ENCODE measurements around the gene UBA1.

The UBA1 gene

GRCh38 chrX:47193475-47194193 is at the start of gene UBA1:
TSS of gene UBA1 (plus strand) at chrX:47193829. CDS start at chrX:47198803, 4,974 bp downstream.
- peak; percentile 89 for DNase-seq

- DNase-seq: peak; percentile 51
Observed at GRCh38 chrX:47143894-47144625, 49.6 kb upstream of the UBA1 start.

- DNase-seq: peak; percentile 90
Observed at GRCh38 chrX:47144626-47145394, 48.8 kb upstream of the UBA1 start, which contains the start of the genes NDUFB11 and RBM10. TSS of gene NDUFB11 (minus strand) at chrX:47144702. CDS start at chrX:47144679, 23 bp downstream. TSS of gene RBM10 (plus strand) at chrX:47145221. CDS start at chrX:47147482, 2,261 bp downstream.

DNA sequence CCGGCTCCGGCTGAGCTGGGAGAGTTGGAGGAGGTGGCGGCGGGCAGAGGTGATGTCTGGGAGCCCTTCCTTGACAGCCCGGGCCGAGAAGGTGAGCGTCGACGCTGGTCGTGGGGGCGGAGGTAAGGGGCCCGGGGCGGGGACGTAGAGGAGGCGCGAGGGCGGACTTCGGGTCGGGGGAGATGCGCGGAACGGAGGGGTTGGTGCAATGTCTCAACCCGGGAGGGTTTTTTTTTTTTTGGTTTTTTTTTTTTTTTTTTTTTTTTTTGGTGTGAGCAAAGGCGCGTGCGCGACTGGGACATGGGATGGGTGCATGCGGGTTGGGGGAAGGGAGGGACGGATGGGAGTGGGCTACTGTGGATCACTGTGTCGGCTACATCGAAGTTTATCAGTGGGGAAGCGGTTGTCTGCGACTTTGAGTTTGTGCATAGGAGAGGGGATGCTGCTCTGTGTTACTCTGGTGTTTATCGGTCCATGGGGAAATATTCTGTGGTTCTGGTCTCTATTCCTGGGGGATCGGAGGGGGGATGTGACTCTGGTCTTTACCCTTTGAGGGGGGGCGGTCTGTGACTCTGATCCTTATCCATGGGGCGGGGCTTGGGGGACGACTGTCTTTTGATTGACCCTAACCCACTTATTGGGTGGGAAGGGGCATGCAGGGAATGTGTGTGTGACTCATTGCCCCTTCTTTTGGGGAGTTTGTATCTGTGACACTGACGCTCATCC is 48.1 kb upstream of the UBA1 start:
- peak; percentile 75 for DNase-seq

DNA sequence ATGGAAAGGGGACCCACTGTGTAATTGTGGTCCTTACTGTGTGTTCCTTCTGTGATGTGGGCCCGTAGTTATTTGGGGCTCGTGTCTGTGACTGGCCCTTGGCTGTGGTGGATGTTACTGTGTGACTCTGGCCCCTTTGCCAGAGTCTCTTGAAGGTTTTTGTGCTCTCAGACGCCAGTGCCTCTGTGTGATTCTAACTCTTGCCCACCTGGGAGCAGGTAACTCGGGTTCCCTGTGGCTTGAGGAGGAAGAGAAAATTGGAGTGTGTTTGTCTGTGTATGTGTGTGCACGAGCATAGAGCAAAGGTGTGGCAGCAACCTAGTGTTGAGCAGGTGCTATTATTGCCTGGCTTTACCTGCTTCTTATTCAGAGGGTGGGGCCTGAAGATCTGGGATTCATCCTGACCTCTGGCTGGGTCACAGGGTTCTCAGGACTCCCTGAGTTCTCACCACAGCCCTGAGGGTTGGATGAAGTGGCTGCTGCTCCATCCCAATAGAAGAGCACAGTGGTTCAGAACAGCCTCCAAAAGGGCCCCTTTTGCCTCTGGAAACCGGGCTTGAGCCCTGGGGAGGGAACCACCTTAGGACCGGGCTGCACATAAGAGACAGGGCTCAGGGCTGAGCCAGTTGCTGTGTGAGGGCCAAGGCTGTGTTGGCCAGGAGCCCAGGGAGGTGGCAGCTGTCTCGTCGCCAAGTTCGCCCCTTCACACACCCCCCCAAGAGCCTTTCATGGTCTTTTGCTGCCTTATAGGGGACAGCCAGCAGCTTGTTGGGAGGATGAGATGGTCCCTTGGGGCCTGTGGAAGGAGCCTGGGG is 47.3 kb upstream of the UBA1 start:
- peak; percentile 54 for DNase-seq

DNA sequence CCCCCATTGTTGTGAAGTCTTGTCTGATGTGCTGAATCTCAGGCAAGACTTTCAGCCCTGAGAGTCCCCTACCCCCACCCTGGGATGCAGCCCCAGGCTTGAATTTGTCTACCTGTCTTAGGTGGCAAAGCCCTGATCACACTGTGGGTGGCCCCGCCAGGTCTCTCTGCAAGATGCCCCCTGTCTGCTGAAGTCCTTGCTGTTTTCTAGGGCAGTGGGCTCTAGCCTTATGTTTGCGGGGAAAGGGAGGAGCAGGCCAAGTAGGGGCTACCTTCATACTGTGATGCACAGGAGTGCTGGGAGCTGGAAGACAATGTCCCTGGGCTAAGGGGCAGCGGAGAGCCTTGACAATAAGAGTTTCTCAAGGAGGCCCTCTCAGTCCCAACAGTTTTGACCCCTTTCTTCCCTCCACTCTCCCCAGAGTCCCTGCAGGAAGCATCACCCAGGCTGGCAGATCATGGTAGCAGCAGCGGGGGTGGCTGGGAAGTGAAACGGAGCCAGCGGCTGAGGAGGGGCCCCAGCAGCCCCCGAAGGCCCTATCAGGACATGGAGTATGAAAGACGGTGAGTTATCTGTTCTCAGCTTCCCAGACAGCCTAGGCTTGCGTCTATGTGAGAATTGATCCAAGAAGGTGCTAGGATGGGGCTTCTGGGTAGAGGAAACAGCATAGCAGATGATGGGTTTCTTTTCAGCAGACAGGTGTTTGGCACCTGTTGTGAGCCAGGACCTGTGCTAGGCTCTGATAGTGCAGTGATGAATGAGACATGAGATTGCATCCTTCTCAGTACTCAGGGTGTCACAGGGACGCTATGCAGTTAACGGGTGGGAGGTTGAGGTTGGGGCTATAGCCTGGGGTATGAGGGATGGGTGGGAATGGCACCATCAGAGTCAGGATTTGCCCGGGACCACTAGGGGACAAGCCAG is 46.4 kb upstream of the UBA1 start:
- no peak for DNase-seq

- no peak for DNase-seq
Observed at GRCh38 chrX:47148946-47149345, 44.7 kb upstream of the UBA1 start.

DNA sequence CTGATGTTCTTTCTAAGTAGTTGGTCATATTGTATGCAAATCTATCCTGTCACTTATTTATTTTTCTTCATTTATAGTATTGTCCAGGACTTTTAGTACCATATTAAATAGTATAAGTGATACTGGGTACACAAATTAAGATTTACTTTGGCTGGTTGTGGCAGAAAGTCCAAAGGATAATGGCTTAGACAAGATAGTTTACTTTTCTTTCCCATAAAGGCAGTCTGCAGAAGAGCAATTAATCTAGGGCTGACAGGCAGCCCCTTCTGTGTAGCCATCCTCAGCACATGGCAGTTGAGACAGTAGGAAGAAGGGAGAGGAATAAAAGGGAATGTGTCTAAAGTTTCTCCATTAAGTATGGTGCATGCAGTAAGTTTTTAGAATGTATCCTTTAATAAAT is 42.2 kb upstream of the UBA1 start:
- DNase-seq: no peak

GRCh38 chrX:47156611-47157520 is 36.8 kb upstream of the UBA1 start:
- no peak for DNase-seq

DNA sequence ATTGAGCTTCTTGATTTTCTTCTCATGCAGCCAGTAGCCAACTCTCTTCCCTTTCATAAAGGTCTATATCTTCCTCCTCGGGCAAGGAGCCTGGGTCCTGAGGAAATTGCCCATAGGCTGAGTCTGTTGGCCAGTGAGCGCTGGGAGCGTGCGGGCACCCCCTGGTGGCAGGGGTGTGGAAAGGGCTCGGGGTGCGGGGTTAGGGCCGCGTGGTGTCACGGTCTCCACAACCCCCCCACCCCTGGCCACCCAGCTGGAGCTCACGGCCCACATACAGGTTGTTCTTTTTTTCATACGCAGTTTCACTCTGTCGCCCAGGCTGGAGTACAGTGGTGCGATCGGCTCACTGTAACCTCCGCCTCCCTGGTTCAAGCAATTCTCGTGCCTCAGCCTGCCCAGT is 35.5 kb upstream of the UBA1 start:
- no peak for DNase-seq

- no peak for DNase-seq
Observed at GRCh38 chrX:47158781-47159180, 34.8 kb upstream of the UBA1 start.

GRCh38 chrX:47160781-47161180 is 32.8 kb upstream of the UBA1 start:
- no peak for DNase-seq

- DNase-seq: no peak
Observed at GRCh38 chrX:47162927-47163583, 30.6 kb upstream of the UBA1 start.

GRCh38 chrX:47164420-47164819 is 29.2 kb upstream of the UBA1 start:
- DNase-seq: no peak

GRCh38 chrX:47166126-47166525 is 27.5 kb upstream of the UBA1 start:
- DNase-seq: no peak

DNA sequence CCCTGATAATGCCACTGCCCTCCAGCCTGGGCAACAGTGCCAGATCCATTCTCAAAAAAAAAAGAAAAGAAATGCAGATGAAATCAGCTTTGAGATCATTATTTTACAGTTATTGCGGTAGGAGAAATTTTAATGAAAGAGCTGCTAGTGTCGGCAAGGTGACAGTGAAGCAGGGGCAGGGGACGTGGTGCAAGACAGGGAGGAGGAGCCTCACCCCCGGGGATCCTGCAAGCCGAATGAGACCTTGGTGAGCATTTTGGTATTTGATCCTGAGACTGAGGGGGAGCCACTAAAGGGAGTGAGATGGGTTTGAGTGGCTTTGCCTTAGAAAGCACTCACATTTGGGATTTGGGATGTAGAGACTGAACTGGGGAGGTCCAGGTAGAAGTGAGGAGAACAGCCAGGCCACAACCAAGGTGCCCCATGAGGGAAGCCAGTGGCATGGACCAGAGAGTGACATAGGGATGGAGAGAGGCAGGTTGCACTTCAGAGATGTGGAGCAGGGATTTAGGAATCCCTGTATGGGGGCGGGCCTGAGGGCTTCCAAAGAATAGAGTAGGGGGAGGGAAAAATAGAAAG is 25.0 kb upstream of the UBA1 start:
- no peak for DNase-seq

- DNase-seq: no peak
Observed at GRCh38 chrX:47169273-47169672, 24.4 kb upstream of the UBA1 start.

DNA sequence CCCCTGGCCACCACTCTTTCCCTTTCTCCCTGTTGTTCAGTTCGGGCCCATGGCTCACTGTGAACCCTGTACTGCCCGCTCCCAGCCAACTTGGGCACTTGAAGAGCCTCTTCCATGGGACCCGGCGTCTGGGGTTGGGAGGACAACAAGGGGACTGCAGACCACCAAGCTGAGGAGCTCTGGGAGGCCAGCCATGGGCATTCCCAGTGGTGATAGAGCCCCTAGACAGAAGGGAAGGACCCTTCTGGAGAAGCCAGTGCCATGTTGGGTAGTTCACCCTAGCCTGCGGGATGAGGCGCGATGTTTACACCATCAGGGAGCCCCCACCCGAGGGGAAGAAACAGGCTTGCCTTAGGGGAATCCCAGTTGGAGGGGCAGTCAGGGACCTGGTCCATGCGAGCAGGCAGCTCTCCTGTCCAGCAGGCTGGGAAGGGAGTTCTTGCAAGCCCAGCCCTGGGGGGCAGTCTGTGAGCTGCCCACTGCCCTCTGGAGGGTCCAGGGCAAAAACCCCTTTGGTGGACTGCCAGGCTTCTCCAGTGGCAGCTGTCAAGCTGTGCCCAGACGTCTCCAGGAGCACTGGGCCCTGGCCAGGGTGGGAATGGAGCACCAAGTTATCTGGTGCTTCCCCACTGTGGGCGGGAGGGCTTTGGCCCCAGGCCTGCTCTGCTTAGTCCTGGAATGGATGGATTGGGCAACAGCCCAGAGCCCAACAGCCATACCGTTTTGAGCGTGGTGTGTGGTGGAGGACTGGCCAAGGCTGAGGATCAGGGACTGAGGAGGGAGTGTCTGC is 23.7 kb upstream of the UBA1 start:
- DNase-seq: no peak

Data from NCI-H2171 treated with DMSO at 0.1 percent for 48 hours (cell line).